OCI-LY7 (cell line): ENCODE results near the gene ACTN1. TPM values are rescaled to one million over a fixed set of nuclear protein-coding genes. Genes with fewer than 3 reads are reported as not detected.

ENCODE experiments used
- BruUV-seq: library from RNA; stranded (reverse); fragments of 400-500 nt; replicated peaks from 2 replicates; lab custom pipeline; 2021; lab: Mats Ljungman, UMichigan
- CTCF ChIA-PET: fragments of 300-600 bp; sonication (Branson Sonifier 250); formaldehyde crosslinking; loops from one replicate; lab custom pipeline; 2022; ENCODE audit warnings: antibody characterized with exemption; ENCODE audit not compliant: unreplicated experiment; lab: Charles Lee
- POLR2A ChIA-PET: fragments of 300-600 bp; sonication (Branson Sonifier 250); formaldehyde crosslinking; loops from one replicate; lab custom pipeline; 2022; ENCODE audit warnings: antibody characterized with exemption; lab: Charles Lee
- DNase-seq: peaks from one replicate; pipeline ENCODE4 v3.0.0-alpha.2; 2015; ENCODE audit warnings: low spot score
- H2AFZ ChIP-seq: fragments of 200-600 bp; sonication (generic), shearing (Covaris generic); 2 replicates; pipeline ENCODE4 v1.6.1; 2014; ENCODE audit warnings: mild to moderate bottlenecking, antibody characterized with exemption, low read length, moderate library complexity
- H3K27ac ChIP-seq: fragments of 200-600 bp; sonication (generic); 2 replicates; pipeline ENCODE4 v1.5.1; 2014; ENCODE audit warnings: mixed run types, low read depth, mild to moderate bottlenecking, moderate library complexity, low read length, inconsistent platforms; ENCODE audit not compliant: poor library complexity, severe bottlenecking
- H3K36me3 ChIP-seq: fragments of 200-600 bp; sonication (generic); 2 replicates; pipeline ENCODE4 v1.6.1; 2014; ENCODE audit warnings: mild to moderate bottlenecking, antibody characterized with exemption, low read length, moderate library complexity, mixed read lengths; ENCODE audit not compliant: insufficient read depth
- H3K4me1 ChIP-seq: fragments of 200-600 bp; sonication (generic); 2 replicates; pipeline ENCODE4 v1.5.1; 2014; ENCODE audit warnings: mild to moderate bottlenecking, low read length; ENCODE audit not compliant: insufficient read depth, poor library complexity, severe bottlenecking
- H3K4me2 ChIP-seq: fragments of 200-600 bp; sonication (generic); 2 replicates; pipeline ENCODE4 v1.6.1; 2014; ENCODE audit warnings: mild to moderate bottlenecking, low read length
- H3K4me3 ChIP-seq: fragments of 200-600 bp; sonication (generic); 2 replicates; pipeline ENCODE4 v1.5.1; 2014; ENCODE audit warnings: mild to moderate bottlenecking, low read depth, low read length; ENCODE audit not compliant: poor library complexity, severe bottlenecking
- H3K79me2 ChIP-seq: fragments of 200-600 bp; sonication (generic); 2 replicates; pipeline ENCODE4 v1.6.1; 2016; ENCODE audit warnings: low read depth, mild to moderate bottlenecking, low read length, moderate library complexity, mixed read lengths; ENCODE audit not compliant: insufficient read depth
- H3K9me2 ChIP-seq: fragments of 200-600 bp; sonication (generic); 2 replicates; pipeline ENCODE4 v1.6.1; 2016; ENCODE audit warnings: mild to moderate bottlenecking, low read length, mixed read lengths; ENCODE audit not compliant: insufficient read depth
- H3K9me3 ChIP-seq: fragments of 200-600 bp; sonication (generic); 2 replicates; pipeline ENCODE4 v1.6.1; 2014; ENCODE audit warnings: mild to moderate bottlenecking, mixed run types, low read length, mixed read lengths
- H4K20me1 ChIP-seq: fragments of 200-600 bp; sonication (generic); 2 replicates; pipeline ENCODE4 v1.6.1; 2014; ENCODE audit warnings: mild to moderate bottlenecking, antibody characterized with exemption, low read length, moderate library complexity, mixed read lengths; ENCODE audit not compliant: insufficient read depth
- CTCF ChIP-seq: fragments of 200-600 bp; sonication (generic); conservative IDR thresholded peaks from 2 replicates; pipeline ENCODE4 v1.5.1; 2014; ENCODE audit warnings: mild to moderate bottlenecking, antibody characterized with exemption, low read length, moderate library complexity, mixed read lengths
- EZH2phosphoT487 ChIP-seq: fragments of 200-600 bp; sonication (generic); IDR thresholded peaks from 2 replicates; pipeline ENCODE4 v1.6.1; 2018; ENCODE audit warnings: low read depth, borderline replicate concordance, mild to moderate bottlenecking, mixed run types, antibody characterized with exemption, low read length, moderate library complexity, mixed read lengths
- intact Hi-C: fragments of 100-400 bp; cut with micrococcal nuclease; formaldehyde crosslinking; loops from one replicate; pipeline ENCODE4 v1.10.0; 2022; ENCODE audit not compliant: unreplicated experiment
- total RNA-seq, 2 experiments: library from RNA; depleted of rRNA in 1 of 2; stranded (reverse); fragments of >200 nt in 1 of 2; shearing (Covaris generic) in 1 of 2; gene quantifications; 2 replicates each; pipeline ENCODE4 v1.2.3, GENCODE V29; 2014 to 2022

Gene ACTN1
- total RNA-seq, 2 experiments from 2014 or later = 0.51 to 1.8 TPM

- no TSS peak for BruUV-seq
- intact Hi-C loops = no loop called here
- no peaks in the 10 kb centered on the region for H3K79me2 ChIP-seq
- no peaks in the 10 kb centered on the region for H3K9me2 ChIP-seq
- DNase-seq = no peak
- no peak for TF ChIP-seq EZH2phosphoT487
- H2AFZ ChIP-seq = no peak overlapping the region
- H3K4me2 ChIP-seq = no peak overlapping the region
- H3K4me1 ChIP-seq = no peaks in the 10 kb centered on the region
- ChIA-PET CTCF (no interaction called here), POLR2A (no interaction called here)
- no peaks in the 10 kb centered on the region for H4K20me1 ChIP-seq
- H3K27ac ChIP-seq = no peak overlapping the region
- H3K36me3 ChIP-seq = no peaks in the 10 kb centered on the region
- H3K9me3 ChIP-seq = no peaks in the 10 kb centered on the region
- H3K4me3 ChIP-seq = no peak overlapping the region
These were observed 86.1 kb downstream of the ACTN1 start for GRCh38 chr14:68892961-68893360.

GRCh38 chr14:68891851-68892660 lies 87.0 kb downstream of the ACTN1 start:
- H3K4me1 ChIP-seq = no peaks in the 10 kb centered on the region
- H3K4me2 ChIP-seq = no peak overlapping the region
- no peak overlapping the region for H3K27ac ChIP-seq
- intact Hi-C loops = no loop called here
- H3K9me3 ChIP-seq = no peaks in the 10 kb centered on the region
- BruUV-seq = no TSS peak
- H3K79me2 ChIP-seq = no peaks in the 10 kb centered on the region
- POLR2A ChIA-PET = no interaction called here
- H3K4me3 ChIP-seq = no peak overlapping the region
- no peak overlapping the region for H2AFZ ChIP-seq
- H3K9me2 ChIP-seq = no peaks in the 10 kb centered on the region
- no peaks in the 10 kb centered on the region for H4K20me1 ChIP-seq
- TF ChIP-seq EZH2phosphoT487 (no peak), CTCF (no peak)
- DNase-seq = no peak
- CTCF ChIA-PET = no interaction called here
- H3K36me3 ChIP-seq = no peaks in the 10 kb centered on the region

- no TSS peak for BruUV-seq
- Histone ChIP-seq H3K79me2 (no peaks in the 10 kb centered on the region), H3K9me2 (no peaks in the 10 kb centered on the region), H4K20me1 (no peaks in the 10 kb centered on the region), H3K4me1 (no peaks in the 10 kb centered on the region), H3K4me2 (no peak overlapping the region), H2AFZ (no peak overlapping the region), H3K36me3 (no peaks in the 10 kb centered on the region), H3K27ac (no peak overlapping the region), H3K4me3 (no peak overlapping the region), H3K9me3 (no peaks in the 10 kb centered on the region)
- POLR2A ChIA-PET = interaction anchor here (0.6 kb wide), 1 partner anchor 1353 kb away, joined by 3 read pairs; no protein-coding TSS in a partner anchor
- CTCF ChIA-PET = interaction anchor here (0.6 kb wide), 1 partner anchor 127 kb away, joined by 3 read pairs; no protein-coding TSS in a partner anchor
- intact Hi-C loops = no loop called here
- DNase-seq = no peak
- TF ChIP-seq CTCF (no peak), EZH2phosphoT487 (no peak)
These were observed 88.8 kb downstream of the ACTN1 start for GRCh38 chr14:68890173-68890931.
